Measurements from ENCODE around the gene TRIM71.

- no peak for TF ChIP-seq CTCF (IDR thresholded peaks at IDR 0.05)
- TF ChIP-seq POLR2A (IDR thresholded peaks at IDR 0.05) = no peak
Observed at GRCh38 chr3:32892625-32893598, 75.1 kb downstream of the TRIM71 start.
